HepG2 (cell line): ENCODE data around the gene NUDT1. TPM values are rescaled to one million over a fixed set of nuclear protein-coding genes. Genes with fewer than 3 reads are reported as not detected.

Source experiments
- ATAC-seq: fragments of 200-7000 bp; cut with Tn5 transposase; 3 replicates; pipeline ENCODE4 v1.9.1; 2020; ENCODE audit warnings: mild to moderate bottlenecking, moderate library complexity
- BruUV-seq: library from RNA; stranded (reverse); fragments of 400-500 nt; replicated peaks from 2 replicates; lab custom pipeline; 2021; lab: Mats Ljungman, UMichigan
- CTCF ChIA-PET: fragments of 300-600 bp; formaldehyde crosslinking; extraction: SDS; loops from one replicate; lab custom pipeline; 2021; ENCODE audit warnings: low total read pairs, inconsistent platforms, low intra/inter-chr PET ratio; lab: Yijun Ruan, JAX
- POLR2A ChIA-PET: fragments of 350-600 bp; sonication (Branson Sonifier 250); formaldehyde crosslinking; loops from one replicate; lab custom pipeline; 2020; ENCODE audit warnings: antibody characterized with exemption, inconsistent platforms; lab: Yijun Ruan, JAX
- DNase-seq: peaks from one replicate; pipeline ENCODE4 v3.0.0-alpha.2; 2015; ENCODE audit warnings: low spot score
- FAIRE-seq: peaks from 3 replicates; lab custom pipeline; 2011; peaks lifted over from hg19 to GRCh38; lab: Jason Lieb, UNC
- H2AFZ ChIP-seq: one replicate; pipeline ENCODE4 v1.6.1; 2011; ENCODE audit warnings: low read length, inconsistent platforms
- H3K27ac ChIP-seq: fragments of 300-600 bp; 3 replicates; pipeline ENCODE4 v1.8.0; 2011; ENCODE audit warnings: mixed run types, mild to moderate bottlenecking, mixed read lengths, low read length, inconsistent platforms; ENCODE audit not compliant: insufficient read depth; ENCODE audit errors: extremely low read length
- H3K27me3 ChIP-seq, 2 experiments: fragments of 200-600 bp in 1 of 2; 2 replicates in 1 of 2; 3 replicates in 1 of 2; pipeline versions ENCODE4 v1.6.0 to v1.8.0; 2011; ENCODE audit warnings: low read length in 2 of 2, mild to moderate bottlenecking in 2 of 2, moderate library complexity in 2 of 2, inconsistent platforms in 1 of 2; ENCODE audit not compliant: insufficient read depth in 2 of 2, control insufficient read depth in 1 of 2
- H3K36me3 ChIP-seq, 2 experiments: fragments of 200-600 bp in 1 of 2; replicated peaks in 1 of 2; 2 replicates in 1 of 2; 3 replicates in 1 of 2; pipeline versions ENCODE4 v1.5.1 to v1.8.0; 2011; ENCODE audit warnings: low read length in 2 of 2, inconsistent platforms in 1 of 2; ENCODE audit not compliant: insufficient read depth in 2 of 2, control insufficient read depth in 1 of 2
- H3K4me1 ChIP-seq: 2 replicates; pipeline ENCODE4 v1.5.1; 2012; ENCODE audit warnings: low read length, inconsistent platforms; ENCODE audit not compliant: insufficient read depth
- H3K4me2 ChIP-seq: 2 replicates; pipeline ENCODE4 v1.6.0; 2011; ENCODE audit warnings: low read depth, low read length, inconsistent platforms
- H3K4me3 ChIP-seq, 3 experiments: fragments of 200-600 bp in 1 of 3; sonication (generic), shearing (Covaris generic) in 1 of 3; replicated peaks in 1 of 3; 2 replicates each; pipeline ENCODE4 v1.5.1; 2011 to 2016; ENCODE audit warnings: low read length in 3 of 3, inconsistent platforms in 2 of 3, low read depth in 2 of 3, mild to moderate bottlenecking in 2 of 3, control low read depth in 1 of 3, mixed read lengths in 1 of 3; ENCODE audit not compliant: insufficient read depth in 1 of 3
- H3K79me2 ChIP-seq: one replicate; pipeline ENCODE4 v1.6.1; 2011; ENCODE audit warnings: low read length, inconsistent platforms; ENCODE audit not compliant: insufficient read depth
- H3K9ac ChIP-seq: 2 replicates; pipeline ENCODE4 v1.6.0; 2011; ENCODE audit warnings: mild to moderate bottlenecking, low read depth, low read length, inconsistent platforms; ENCODE audit not compliant: insufficient read depth
- H3K9me3 ChIP-seq: 2 replicates; pipeline ENCODE4 v1.5.1; 2012; ENCODE audit warnings: mild to moderate bottlenecking, low read length
- H4K20me1 ChIP-seq: 2 replicates; pipeline ENCODE4 v1.6.0; 2011; ENCODE audit warnings: inconsistent platforms, mild to moderate bottlenecking, low read length, moderate library complexity; ENCODE audit not compliant: insufficient read depth
- ATF1 ChIP-seq: IDR thresholded peaks from 2 replicates; pipeline ENCODE4 v1.6.1; 2016; ENCODE audit warnings: mild to moderate bottlenecking, control low read depth
- ATF7-NPFF ChIP-seq: sonication (generic); formaldehyde crosslinking; IDR thresholded peaks from 2 replicates; pipeline ENCODE4 v1.8.1; 2023; ENCODE audit warnings: mild to moderate bottlenecking, low read depth, missing genetic modification reagents, moderate library complexity
- CSRNP1 ChIP-seq: sonication (generic); formaldehyde crosslinking; IDR thresholded peaks from 2 replicates; pipeline ENCODE4 v1.8.1; 2023; ENCODE audit warnings: mild to moderate bottlenecking, missing genetic modification reagents
- DMAP1 ChIP-seq: IDR thresholded peaks from 2 replicates; pipeline ENCODE4 v1.6.1; 2016
- HDAC2 ChIP-seq: sonication (generic); formaldehyde crosslinking; IDR thresholded peaks from 2 replicates; pipeline ENCODE4 v1.4.0; 2020; ENCODE audit warnings: missing genetic modification reagents
- HNF4A ChIP-seq: sonication (generic); formaldehyde crosslinking; IDR thresholded peaks from 2 replicates; pipeline ENCODE4 v1.4.0; 2020; ENCODE audit warnings: missing genetic modification reagents
- KMT2B ChIP-seq: IDR thresholded peaks from 2 replicates; pipeline ENCODE4 v1.6.1; 2016; ENCODE audit warnings: missing genetic modification reagents, missing compliant biosample characterization
- MXD3 ChIP-seq: IDR thresholded peaks from 2 replicates; pipeline ENCODE4 v1.6.1; 2016; ENCODE audit warnings: mild to moderate bottlenecking, missing biosample characterization, missing genetic modification reagents
- NCOR1 ChIP-seq: fragments of 200-600 bp; sonication (generic); IDR thresholded peaks from 2 replicates; pipeline ENCODE4 v1.7.0; 2017; ENCODE audit warnings: antibody characterized with exemption, low read length, borderline replicate concordance
- NFATC3 ChIP-seq: sonication (generic); formaldehyde crosslinking; IDR thresholded peaks from 2 replicates; pipeline ENCODE4 v1.5.1; 2020; ENCODE audit warnings: mild to moderate bottlenecking, missing genetic modification reagents
- REXO4 ChIP-seq: sonication (generic); formaldehyde crosslinking; IDR thresholded peaks from 2 replicates; pipeline ENCODE4 v1.8.0; 2022; ENCODE audit warnings: missing genetic modification reagents, mild to moderate bottlenecking, borderline replicate concordance
- TAF15 ChIP-seq: fragments of 200-400 bp; formaldehyde crosslinking; IDR thresholded peaks from one replicate; pipeline ENCODE4 v1.6.1; 2018; ENCODE audit warnings: mild to moderate bottlenecking, low read depth, low read length; ENCODE audit not compliant: poor library complexity, severe bottlenecking
- ZNF232 ChIP-seq: sonication (generic); formaldehyde crosslinking; IDR thresholded peaks from 2 replicates; pipeline ENCODE4 v1.4.0; 2020; ENCODE audit warnings: missing genetic modification reagents, borderline replicate concordance
- ZNF235 ChIP-seq: sonication (generic); formaldehyde crosslinking; IDR thresholded peaks from 2 replicates; pipeline ENCODE4 v1.8.1; 2023; ENCODE audit warnings: mild to moderate bottlenecking, missing genetic modification reagents, borderline replicate concordance
- ZNF264 ChIP-seq: sonication (generic); formaldehyde crosslinking; IDR thresholded peaks from 2 replicates; pipeline ENCODE4 v1.4.0; 2020; ENCODE audit warnings: missing genetic modification reagents
- ZNF280B ChIP-seq: sonication (generic); formaldehyde crosslinking; IDR thresholded peaks from 2 replicates; pipeline ENCODE4 v1.5.0; 2020; ENCODE audit warnings: missing genetic modification reagents, mild to moderate bottlenecking, borderline replicate concordance
- ZNF354B ChIP-seq: sonication (generic); formaldehyde crosslinking; IDR thresholded peaks from 2 replicates; pipeline ENCODE4 v1.8.0; 2022; ENCODE audit warnings: mild to moderate bottlenecking, missing genetic modification reagents
- ZNF430 ChIP-seq: sonication (generic); formaldehyde crosslinking; IDR thresholded peaks from 2 replicates; pipeline ENCODE4 v1.9.0; 2021; ENCODE audit warnings: mild to moderate bottlenecking, missing genetic modification reagents
- ZNF607 ChIP-seq: sonication (generic); formaldehyde crosslinking; IDR thresholded peaks from 2 replicates; pipeline ENCODE4 v1.5.1; 2020; ENCODE audit warnings: missing genetic modification reagents, mild to moderate bottlenecking, borderline replicate concordance
- ZNF891 ChIP-seq: sonication (generic); formaldehyde crosslinking; IDR thresholded peaks from 2 replicates; pipeline ENCODE4 v1.5.0; 2020; ENCODE audit warnings: mild to moderate bottlenecking, missing genetic modification reagents
- ZSCAN25 ChIP-seq: sonication (generic); formaldehyde crosslinking; IDR thresholded peaks from 2 replicates; pipeline ENCODE4 v1.8.0; 2022; ENCODE audit warnings: mild to moderate bottlenecking, missing genetic modification reagents
- WGBS: methylation state at CpG from one replicate; pipeline ENCODE4 v1.1.6; 2017; ENCODE audit warnings: low lambda C conversion rate; 5-methylcytosine and 5-hydroxymethylcytosine counted together
- in situ Hi-C: cut with HindIII; loops from 2 replicates; pipeline ENCODE4 v1.10.0; 2017; ENCODE audit warnings: low pct_unique_long_range_greater_than_20kb; ENCODE audit not compliant: extremely low pct_ligation_motif_present
- intact Hi-C: fragments of 100-400 bp; cut with micrococcal nuclease; formaldehyde crosslinking; loops from one replicate; pipeline ENCODE4 v1.10.0; 2022; ENCODE audit not compliant: unreplicated experiment
- polyA plus RNA-seq, 8 experiments: library from polyadenylated mRNA; depleted of rRNA in 3 of 8; stranded (reverse) in 7 of 8; unstranded in 1 of 8; fragments of >200 nt; fragmentation: Illumina TruSeq in 4 of 8; extraction: Trizol in 4 of 8; gene quantifications; 2 replicates each; pipeline versions ENCODE4 v1.2.1 to v1.2.3, GENCODE V29; 2011 to 2016; ENCODE audit warnings: low read depth in 4 of 8, missing spikeins in 1 of 8, mixed read lengths in 1 of 8; ENCODE audit not compliant: insufficient read depth in 1 of 8
- total RNA-seq, 5 experiments: library from RNA; depleted of rRNA; stranded (reverse); fragments of >200 nt; fragmentation: Illumina TruSeq; extraction: Trizol; gene quantifications; 2 replicates each; pipeline ENCODE4 v1.2.3, GENCODE V29; 2016; ENCODE audit warnings: low read depth in 1 of 5

Gene NUDT1
- total and polyA plus RNA-seq, 2 of the 13 experiments (the other 11 are each of a cell fraction or from before 2014, with no cell fraction given): 9.1 to 26.8 TPM

- H3K36me3 ChIP-seq: peaks cover 13 to 48% of the 10 kb centered on the region in 2 experiments
- H2AFZ ChIP-seq: no peak overlapping the region
- H3K79me2 ChIP-seq: peaks cover 44% of the 10 kb centered on the region
- CTCF ChIA-PET: no interaction called here
- H3K9ac ChIP-seq: peak overlapping the region; percentile 82
- peak; percentile 47 for DNase-seq
- intact Hi-C loops (no loop called here), in situ Hi-C loops (no loop called here)
- peak; percentile 80 for ATAC-seq
- no peaks in the 10 kb centered on the region for H3K9me3 ChIP-seq
- peak overlapping the region; percentile 68 for H3K27ac ChIP-seq
- peak overlapping the region; percentile 94 for H3K4me2 ChIP-seq
- POLR2A ChIA-PET: interaction anchor here (1.0 to 1.7 kb wide), 5 partner anchors 8 to 181 kb away, joined by 3 to 5 read pairs (median 3); partner anchors contain the start of gene EIF3B
- 1% methylated on average over 21 of the region's 46 CpGs for WGBS
- H3K4me1 ChIP-seq: peaks cover 37% of the 10 kb centered on the region
- no peaks in the 10 kb centered on the region for H3K27me3 ChIP-seq
- TSS peak; percentile 42 for BruUV-seq
- peaks cover 3% of the 10 kb centered on the region; the same call in 1 of the 2 replicates for H4K20me1 ChIP-seq
- H3K4me3 ChIP-seq: peak overlapping the region; percentile 80 to 93 (median 91)
- FAIRE-seq: no peak
- TF ChIP-seq ZNF430: peak; percentile 3; the same call in 1 of the 2 replicates
- TF ChIP-seq MXD3 (CRISPR knock-in tag): peak; percentile 46; the same call in 1 of the 2 replicates
- 0 out of 2 replicates have a peak, but pooled peaks have one; percentile 60 for TF ChIP-seq ZNF354B (CRISPR knock-in tag)
- TF ChIP-seq NCOR1: no peak
- TF ChIP-seq TAF15: no peak
- 0 out of 2 replicates have a peak, but pooled peaks have one; percentile 28 for TF ChIP-seq ATF7-NPFF (CRISPR knock-in tag)
- TF ChIP-seq NFATC3: 0 out of 2 replicates have a peak, but pooled peaks have one; percentile 58
- peak; percentile 21; the same call in 1 of the 2 replicates for TF ChIP-seq CSRNP1 (CRISPR knock-in tag)
- no peak for TF ChIP-seq ZNF232 (CRISPR knock-in tag)
- 0 out of 2 replicates have a peak, but pooled peaks have one; percentile 13 for TF ChIP-seq HDAC2 (CRISPR knock-in tag)
- 0 out of 2 replicates have a peak, but pooled peaks have one; percentile 9 for TF ChIP-seq DMAP1 (CRISPR knock-in tag)
- peak; percentile 33; the same call in 1 of the 2 replicates for TF ChIP-seq ZNF235 (CRISPR knock-in tag)
- TF ChIP-seq REXO4 (CRISPR knock-in tag): 0 out of 2 replicates have a peak, but pooled peaks have one; percentile 46
- TF ChIP-seq ATF1 (CRISPR knock-in tag): no peak
- peak; percentile 53; the same call in 1 of the 2 replicates for TF ChIP-seq ZNF280B (CRISPR knock-in tag)
- TF ChIP-seq ZSCAN25 (CRISPR knock-in tag): peak; percentile 52; the same call in 1 of the 2 replicates
- TF ChIP-seq KMT2B (CRISPR knock-in tag): 0 out of 2 replicates have a peak, but pooled peaks have one; percentile 34
- TF ChIP-seq ZNF891 (CRISPR knock-in tag): peak; percentile 46; the same call in 1 of the 2 replicates
- peak; percentile 28; the same call in 1 of the 2 replicates for TF ChIP-seq ZNF607 (CRISPR knock-in tag)
- TF ChIP-seq ZNF264 (CRISPR knock-in tag): peak; percentile 17; the same call in 1 of the 2 replicates
- peak; percentile 38 for TF ChIP-seq HNF4A (CRISPR knock-in tag)
Observed at GRCh38 chr7:2231992-2232765, 9.8 kb upstream of the NUDT1 start.
